Activated naive CD4-positive, alpha-beta T cell treated with anti-CD3 and anti-CD28 coated beads, Interleukin-2, amount 10 ng/mL, durations not matched to agents 7 days and 5 days (primary cell): ENCODE measurements around the gene MYPN.
"Not testable (repeated sequence)": the region's sequence is repeated elsewhere in the genome, so short reads cannot be mapped to it uniquely, and the experiment has no call there.

Experiments used
- CTCF ChIA-PET: fragments of 350-600 bp; sonication (Branson Sonifier 250); formaldehyde crosslinking; loops from one replicate; lab custom pipeline; 2021; ENCODE audit warnings: antibody characterized with exemption; lab: Charles Lee
- DNase-seq: peaks from one replicate; pipeline ENCODE4 v3.0.0-alpha.2; 2020
- H3K27ac Mint-ChIP-seq: one replicate; pipeline ENCODE4 v1.8.0; 2021; ENCODE audit warnings: mild to moderate bottlenecking, moderate library complexity, mixed read lengths
- H3K27me3 Mint-ChIP-seq: one replicate; pipeline ENCODE4 v1.8.0; 2021; ENCODE audit warnings: mild to moderate bottlenecking, mixed read lengths
- H3K36me3 Mint-ChIP-seq: one replicate; pipeline ENCODE4 v1.8.0; 2021; ENCODE audit warnings: mixed read lengths
- H3K4me1 Mint-ChIP-seq: one replicate; pipeline ENCODE4 v1.8.0; 2021; ENCODE audit warnings: mixed read lengths
- H3K4me3 Mint-ChIP-seq: one replicate; pipeline ENCODE4 v1.8.0; 2021; ENCODE audit warnings: mild to moderate bottlenecking, moderate library complexity, mixed read lengths
- H3K9me3 Mint-ChIP-seq: one replicate; pipeline ENCODE4 v1.8.0; 2021; ENCODE audit warnings: mixed read lengths

MYPN gene

GRCh38 chr10:68242051-68242450 is 132.8 kb downstream of the MYPN start:
- no peak overlapping the region for H3K27ac Mint-ChIP-seq

GRCh38 chr10:68246397-68246796 is 137.1 kb downstream of the MYPN start:
- DNase-seq, H3K27me3 Mint-ChIP-seq, H3K4me1 Mint-ChIP-seq, CTCF ChIA-PET, H3K36me3 Mint-ChIP-seq, H3K9me3 Mint-ChIP-seq, H3K4me3 Mint-ChIP-seq, H3K27ac Mint-ChIP-seq: not testable (repeated sequence)

More at GRCh38 chr10:68242051-68242450, 132.8 kb downstream of the MYPN start:
- Mint-ChIP-seq H3K9me3 (no peaks in the 10 kb centered on the region), H3K36me3 (no peaks in the 10 kb centered on the region), H3K4me1 (no peaks in the 10 kb centered on the region), H3K27me3 (peaks cover 8% of the 10 kb centered on the region), H3K4me3 (no peak overlapping the region)
- no peak for DNase-seq
- CTCF ChIA-PET = interaction anchor here (1.0 kb wide), 1 partner anchor 578 kb away, joined by 3 read pairs; no protein-coding TSS in a partner anchor

GRCh38 chr10:68247931-68248330 is 138.6 kb downstream of the MYPN start:
- CTCF ChIA-PET = interaction anchor here (1.1 kb wide), 1 partner anchor 11 kb away, joined by 3 read pairs; no protein-coding TSS in a partner anchor
- Mint-ChIP-seq H3K4me1 (peaks cover 4% of the 10 kb centered on the region), H3K36me3 (no peaks in the 10 kb centered on the region), H3K27me3 (peaks cover 4% of the 10 kb centered on the region), H3K27ac (no peak overlapping the region), H3K9me3 (no peaks in the 10 kb centered on the region), H3K4me3 (no peak overlapping the region)
- DNase-seq = no peak

GRCh38 chr10:68249297-68249696 is 140.0 kb downstream of the MYPN start:
- Mint-ChIP-seq H3K36me3 (no peaks in the 10 kb centered on the region), H3K9me3 (no peaks in the 10 kb centered on the region), H3K4me1 (peaks cover 4% of the 10 kb centered on the region), H3K4me3 (no peak overlapping the region), H3K27me3 (peaks cover 4% of the 10 kb centered on the region), H3K27ac (no peak overlapping the region)
- CTCF ChIA-PET = interaction anchor here (1.0 kb wide), 1 partner anchor 37 kb away, joined by 6 read pairs; no protein-coding TSS in a partner anchor
- no peak for DNase-seq

GRCh38 chr10:68251151-68251550 is 141.9 kb downstream of the MYPN start:
- Mint-ChIP-seq H3K27me3 (peaks cover 4% of the 10 kb centered on the region), H3K9me3 (no peaks in the 10 kb centered on the region), H3K4me1 (peaks cover 4% of the 10 kb centered on the region), H3K27ac (no peak overlapping the region), H3K4me3 (no peak overlapping the region), H3K36me3 (no peaks in the 10 kb centered on the region)
- no peak for DNase-seq
- CTCF ChIA-PET = no interaction called here

GRCh38 chr10:68251625-68252495 is 142.6 kb downstream of the MYPN start:
- CTCF ChIA-PET = no interaction called here
- no peak overlapping the region for H3K27ac Mint-ChIP-seq
- no peaks in the 10 kb centered on the region for H3K9me3 Mint-ChIP-seq
- DNase-seq = no peak
- H3K27me3 Mint-ChIP-seq = peaks cover 4% of the 10 kb centered on the region
- H3K4me1 Mint-ChIP-seq = peaks cover 4% of the 10 kb centered on the region
- no peak overlapping the region for H3K4me3 Mint-ChIP-seq
- H3K36me3 Mint-ChIP-seq = no peaks in the 10 kb centered on the region

- CTCF ChIA-PET = interaction anchor here (1.0 kb wide), 1 partner anchor 48 kb away, joined by 3 read pairs; no protein-coding TSS in a partner anchor
- no peak overlapping the region for H3K4me3 Mint-ChIP-seq
- peaks cover 4% of the 10 kb centered on the region for H3K4me1 Mint-ChIP-seq
These were observed 144.1 kb downstream of the MYPN start for GRCh38 chr10:68253346-68253745.

GRCh38 chr10:68261132-68261856 is 152.0 kb downstream of the MYPN start:
- CTCF ChIA-PET = interaction anchor here (1.8 kb wide), 1 partner anchor 40 kb away, joined by 4 read pairs; no protein-coding TSS in a partner anchor
- DNase-seq = no peak
- Mint-ChIP-seq H3K27ac (no peak overlapping the region), H3K27me3 (peaks cover 11% of the 10 kb centered on the region), H3K4me3 (no peak overlapping the region), H3K9me3 (peaks cover 3% of the 10 kb centered on the region), H3K36me3 (peaks cover 2% of the 10 kb centered on the region), H3K4me1 (no peaks in the 10 kb centered on the region)

More at GRCh38 chr10:68253346-68253745, 144.1 kb downstream of the MYPN start:
- H3K9me3 Mint-ChIP-seq = no peaks in the 10 kb centered on the region
- no peaks in the 10 kb centered on the region for H3K36me3 Mint-ChIP-seq
- H3K27ac Mint-ChIP-seq = no peak overlapping the region
- peaks cover 9% of the 10 kb centered on the region for H3K27me3 Mint-ChIP-seq
- no peak for DNase-seq
